Lower leg skin (tissue), 3 donors: ENCODE data around the gene ZNF765.

Experiments used
- POLR2A ChIP-seq, 2 donors: fragments of 450-650 bp; IDR thresholded peaks; one replicate each; pipeline ENCODE4 v1.6.1; 2016 to 2017; ENCODE audit warnings: antibody characterized with exemption in 2 of 2, mild to moderate bottlenecking in 1 of 2, moderate library complexity in 1 of 2
- TF ChIP-seq, protein P1 (sequence below), 3 donors: fragments of 450-650 bp; IDR thresholded peaks; one replicate each; pipeline ENCODE4 v1.5.1; 2016; ENCODE audit warnings: antibody characterized with exemption in 3 of 3, mild to moderate bottlenecking in 3 of 3, moderate library complexity in 2 of 3

DNA sequence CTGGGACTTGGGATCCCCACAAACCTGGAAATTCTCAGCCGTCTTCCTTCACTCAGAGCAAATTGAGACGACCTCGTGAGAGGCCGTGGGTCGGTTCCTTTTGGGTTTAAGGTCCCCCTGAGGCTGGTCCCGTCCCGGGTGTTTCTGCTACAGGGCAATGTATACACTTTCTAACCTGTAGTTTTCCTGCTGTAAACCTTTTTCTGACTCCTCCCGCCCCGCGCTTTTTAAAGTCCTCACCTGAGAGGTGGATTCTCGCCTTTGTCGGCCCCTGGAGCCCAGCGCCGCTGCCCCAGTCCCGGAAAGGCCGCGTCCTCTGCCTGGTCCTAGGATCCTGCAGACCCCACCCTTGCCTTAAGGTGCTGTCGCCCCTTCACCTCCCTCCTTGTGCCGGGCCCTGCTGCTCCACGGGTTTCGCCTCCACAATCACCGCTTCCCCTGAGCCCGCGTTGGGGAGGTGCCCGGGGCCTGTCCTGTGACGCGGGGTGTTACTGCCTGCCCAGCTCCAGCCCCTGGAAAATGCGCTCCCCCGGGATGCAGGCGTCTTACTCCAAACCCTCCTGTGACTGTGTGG is 37.2 kb downstream of the ZNF765 start:
- TF ChIP-seq, protein P1, sequence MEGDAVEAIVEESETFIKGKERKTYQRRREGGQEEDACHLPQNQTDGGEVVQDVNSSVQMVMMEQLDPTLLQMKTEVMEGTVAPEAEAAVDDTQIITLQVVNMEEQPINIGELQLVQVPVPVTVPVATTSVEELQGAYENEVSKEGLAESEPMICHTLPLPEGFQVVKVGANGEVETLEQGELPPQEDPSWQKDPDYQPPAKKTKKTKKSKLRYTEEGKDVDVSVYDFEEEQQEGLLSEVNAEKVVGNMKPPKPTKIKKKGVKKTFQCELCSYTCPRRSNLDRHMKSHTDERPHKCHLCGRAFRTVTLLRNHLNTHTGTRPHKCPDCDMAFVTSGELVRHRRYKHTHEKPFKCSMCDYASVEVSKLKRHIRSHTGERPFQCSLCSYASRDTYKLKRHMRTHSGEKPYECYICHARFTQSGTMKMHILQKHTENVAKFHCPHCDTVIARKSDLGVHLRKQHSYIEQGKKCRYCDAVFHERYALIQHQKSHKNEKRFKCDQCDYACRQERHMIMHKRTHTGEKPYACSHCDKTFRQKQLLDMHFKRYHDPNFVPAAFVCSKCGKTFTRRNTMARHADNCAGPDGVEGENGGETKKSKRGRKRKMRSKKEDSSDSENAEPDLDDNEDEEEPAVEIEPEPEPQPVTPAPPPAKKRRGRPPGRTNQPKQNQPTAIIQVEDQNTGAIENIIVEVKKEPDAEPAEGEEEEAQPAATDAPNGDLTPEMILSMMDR (IDR thresholded peaks at IDR 0.05), result no peak
- TF ChIP-seq POLR2A (IDR thresholded peaks at IDR 0.05), result no peak
